ENCODE results near the gene LIFR.

DNA sequence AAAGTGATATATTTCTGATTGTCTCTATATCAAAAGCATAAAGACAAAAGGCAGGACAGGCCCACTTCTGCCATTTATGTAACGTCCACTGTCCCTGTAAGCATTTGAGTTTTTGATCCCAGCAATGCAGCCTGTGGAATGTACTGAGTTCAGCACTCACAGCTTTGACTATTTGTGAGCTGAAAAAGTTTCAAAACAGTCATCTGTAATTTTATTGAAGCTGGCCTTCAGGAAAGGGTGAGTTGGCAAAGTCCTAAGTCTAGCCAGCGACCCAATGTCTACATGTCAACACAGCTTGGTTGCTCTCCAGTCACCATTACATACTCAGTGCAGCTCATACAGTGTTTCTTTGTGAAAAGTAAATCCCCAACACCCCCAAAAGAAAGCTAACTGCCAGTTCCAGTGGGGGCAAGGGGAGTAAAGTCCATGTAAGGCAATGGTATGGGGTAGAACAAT is 9.7 kb downstream of the LIFR start:
- TF ChIP-seq, protein P1, sequence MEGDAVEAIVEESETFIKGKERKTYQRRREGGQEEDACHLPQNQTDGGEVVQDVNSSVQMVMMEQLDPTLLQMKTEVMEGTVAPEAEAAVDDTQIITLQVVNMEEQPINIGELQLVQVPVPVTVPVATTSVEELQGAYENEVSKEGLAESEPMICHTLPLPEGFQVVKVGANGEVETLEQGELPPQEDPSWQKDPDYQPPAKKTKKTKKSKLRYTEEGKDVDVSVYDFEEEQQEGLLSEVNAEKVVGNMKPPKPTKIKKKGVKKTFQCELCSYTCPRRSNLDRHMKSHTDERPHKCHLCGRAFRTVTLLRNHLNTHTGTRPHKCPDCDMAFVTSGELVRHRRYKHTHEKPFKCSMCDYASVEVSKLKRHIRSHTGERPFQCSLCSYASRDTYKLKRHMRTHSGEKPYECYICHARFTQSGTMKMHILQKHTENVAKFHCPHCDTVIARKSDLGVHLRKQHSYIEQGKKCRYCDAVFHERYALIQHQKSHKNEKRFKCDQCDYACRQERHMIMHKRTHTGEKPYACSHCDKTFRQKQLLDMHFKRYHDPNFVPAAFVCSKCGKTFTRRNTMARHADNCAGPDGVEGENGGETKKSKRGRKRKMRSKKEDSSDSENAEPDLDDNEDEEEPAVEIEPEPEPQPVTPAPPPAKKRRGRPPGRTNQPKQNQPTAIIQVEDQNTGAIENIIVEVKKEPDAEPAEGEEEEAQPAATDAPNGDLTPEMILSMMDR (IDR thresholded peaks at IDR 0.05), result no peak
- TF ChIP-seq POLR2A (IDR thresholded peaks at IDR 0.05), result no peak

All from prostate gland (tissue), 2 donors.